ENCODE measurements around the gene FEV. TPM values are rescaled to one million over a fixed set of nuclear protein-coding genes. Genes with fewer than 3 reads are reported as not detected.

Gene FEV
- polyA plus RNA-seq, 1 donor (not counting 4 experiments of a cell fraction or from before 2014, with no cell fraction given), result not detected

DNA sequence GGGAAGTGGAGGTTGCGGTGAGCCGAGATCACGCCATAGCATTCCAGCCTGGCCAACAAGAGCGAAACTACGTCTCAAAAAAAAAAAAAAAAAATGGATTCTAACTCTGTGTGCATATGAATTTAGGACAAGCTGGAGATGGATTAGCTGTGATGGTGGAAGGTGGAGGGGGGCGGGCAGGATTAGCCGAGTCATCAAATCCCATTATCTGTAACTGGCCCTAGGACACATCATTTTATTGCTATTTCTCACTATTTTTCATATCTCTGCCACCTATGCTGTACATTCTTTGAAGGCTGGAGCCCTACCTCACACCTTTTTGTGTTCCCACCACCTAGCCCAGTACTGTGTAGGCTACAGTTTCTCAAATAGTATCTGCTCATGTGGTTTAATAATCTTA lies 32.8 kb downstream of the FEV start:
- H3K79me2 ChIP-seq (ENCODE audit: control insufficient read depth, insufficient read depth, low read length), result no peaks in the 10 kb centered on the region
- H3K27ac ChIP-seq (ENCODE audit: control insufficient read depth, insufficient read depth, low read length), result no peak overlapping the region
- H3K4me2 ChIP-seq (ENCODE audit: control insufficient read depth, extremely low read depth, insufficient read depth, low read depth, low read length), result no peak overlapping the region
- dilution Hi-C loops (cut with MboI; ENCODE audit: extremely low pct_ligation_motif_present, low sequenced_read_pairs), result no loop called here
- no peaks in the 10 kb centered on the region for H3K4me1 ChIP-seq (ENCODE audit: control insufficient read depth, extremely low read depth, insufficient read depth, low read length)
- H3K27me3 ChIP-seq (ENCODE audit: control insufficient read depth, extremely low read depth, insufficient read depth, low read length), result peaks cover 9% of the 10 kb centered on the region
- H3K9me1 ChIP-seq (ENCODE audit: control insufficient read depth, extremely low read depth, insufficient read depth, low read length), result no peaks in the 10 kb centered on the region
- DNase-seq (ENCODE audit: low read depth, low spot score), result no peak
- H2AFZ ChIP-seq (ENCODE audit: control insufficient read depth, low read length), result no peak overlapping the region
- H3K36me3 ChIP-seq (ENCODE audit: control insufficient read depth in 2 of 2, extremely low read depth in 1 of 2, insufficient read depth in 2 of 2, low read length in 2 of 2), result no peaks in the 10 kb centered on the region
- no peak overlapping the region for H3K9ac ChIP-seq (ENCODE audit: control insufficient read depth, extremely low read depth, insufficient read depth, low read length)
- TF ChIP-seq EZH2 (IDR thresholded peaks at IDR 0.05; ENCODE audit: low read length), result no peak
- TF ChIP-seq, protein P1, sequence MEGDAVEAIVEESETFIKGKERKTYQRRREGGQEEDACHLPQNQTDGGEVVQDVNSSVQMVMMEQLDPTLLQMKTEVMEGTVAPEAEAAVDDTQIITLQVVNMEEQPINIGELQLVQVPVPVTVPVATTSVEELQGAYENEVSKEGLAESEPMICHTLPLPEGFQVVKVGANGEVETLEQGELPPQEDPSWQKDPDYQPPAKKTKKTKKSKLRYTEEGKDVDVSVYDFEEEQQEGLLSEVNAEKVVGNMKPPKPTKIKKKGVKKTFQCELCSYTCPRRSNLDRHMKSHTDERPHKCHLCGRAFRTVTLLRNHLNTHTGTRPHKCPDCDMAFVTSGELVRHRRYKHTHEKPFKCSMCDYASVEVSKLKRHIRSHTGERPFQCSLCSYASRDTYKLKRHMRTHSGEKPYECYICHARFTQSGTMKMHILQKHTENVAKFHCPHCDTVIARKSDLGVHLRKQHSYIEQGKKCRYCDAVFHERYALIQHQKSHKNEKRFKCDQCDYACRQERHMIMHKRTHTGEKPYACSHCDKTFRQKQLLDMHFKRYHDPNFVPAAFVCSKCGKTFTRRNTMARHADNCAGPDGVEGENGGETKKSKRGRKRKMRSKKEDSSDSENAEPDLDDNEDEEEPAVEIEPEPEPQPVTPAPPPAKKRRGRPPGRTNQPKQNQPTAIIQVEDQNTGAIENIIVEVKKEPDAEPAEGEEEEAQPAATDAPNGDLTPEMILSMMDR (optimal IDR thresholded peaks at IDR 0.05 in 1 of 3, IDR thresholded peaks at IDR 0.05 in 1 of 3, conservative IDR thresholded peaks at IDR 0.05 in 1 of 3; ENCODE audit: extremely low read depth in 1 of 3, insufficient read depth in 2 of 3, low read length in 3 of 3), result no peak
- FAIRE-seq, result no peak
- H3K9me3 ChIP-seq (ENCODE audit: control insufficient read depth, low read depth, low read length), result no peaks in the 10 kb centered on the region
- no peak overlapping the region for H3K4me3 ChIP-seq (ENCODE audit: control insufficient read depth in 2 of 3, extremely low read depth in 1 of 3, insufficient read depth in 2 of 3, low read depth in 1 of 3, low read length in 3 of 3)
- H4K20me1 ChIP-seq (ENCODE audit: control insufficient read depth, extremely low read depth, insufficient read depth, low read length), result no peaks in the 10 kb centered on the region

DNA sequence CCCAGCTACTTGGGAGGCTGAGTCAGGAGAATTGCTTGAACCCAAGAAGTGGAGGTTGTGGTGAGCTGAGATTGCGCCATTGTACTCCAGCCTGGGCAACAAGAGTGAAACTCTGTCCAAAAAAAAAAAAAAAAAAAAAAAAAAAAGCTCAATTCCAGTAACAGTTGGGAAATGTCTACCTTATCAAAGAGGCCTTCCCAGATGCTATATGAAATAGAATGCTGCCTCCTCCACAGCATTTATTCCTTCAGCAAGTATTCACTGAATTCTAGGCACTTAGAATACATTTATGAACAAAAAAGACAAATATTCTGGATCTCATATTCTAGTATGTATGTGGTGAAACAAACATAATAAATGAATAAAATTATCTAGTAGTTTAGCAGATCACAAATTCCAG lies 38.4 kb downstream of the FEV start:
- Histone ChIP-seq H3K36me3 (ENCODE audit: control insufficient read depth in 2 of 2, extremely low read depth in 1 of 2, insufficient read depth in 2 of 2, low read length in 2 of 2) (no peaks in the 10 kb centered on the region), H3K9me3 (ENCODE audit: control insufficient read depth, low read depth, low read length) (no peaks in the 10 kb centered on the region), H3K27me3 (ENCODE audit: control insufficient read depth, extremely low read depth, insufficient read depth, low read length) (peaks cover 19% of the 10 kb centered on the region), H3K9me1 (ENCODE audit: control insufficient read depth, extremely low read depth, insufficient read depth, low read length) (no peaks in the 10 kb centered on the region), H3K79me2 (ENCODE audit: control insufficient read depth, insufficient read depth, low read length) (no peaks in the 10 kb centered on the region), H4K20me1 (ENCODE audit: control insufficient read depth, extremely low read depth, insufficient read depth, low read length) (no peaks in the 10 kb centered on the region), H3K4me1 (ENCODE audit: control insufficient read depth, extremely low read depth, insufficient read depth, low read length) (no peaks in the 10 kb centered on the region), H3K9ac (ENCODE audit: control insufficient read depth, extremely low read depth, insufficient read depth, low read length) (no peak overlapping the region), H3K4me3 (ENCODE audit: control insufficient read depth in 2 of 3, extremely low read depth in 1 of 3, insufficient read depth in 2 of 3, low read depth in 1 of 3, low read length in 3 of 3) (no peak overlapping the region), H2AFZ (ENCODE audit: control insufficient read depth, low read length) (no peak overlapping the region), H3K27ac (ENCODE audit: control insufficient read depth, insufficient read depth, low read length) (no peak overlapping the region), H3K4me2 (ENCODE audit: control insufficient read depth, extremely low read depth, insufficient read depth, low read depth, low read length) (no peak overlapping the region)
- FAIRE-seq (no peak), DNase-seq (ENCODE audit: low read depth, low spot score) (no peak)
- no peak for TF ChIP-seq EZH2 (IDR thresholded peaks at IDR 0.05; ENCODE audit: low read length)
- TF ChIP-seq, protein P1 (optimal IDR thresholded peaks at IDR 0.05 in 1 of 3, IDR thresholded peaks at IDR 0.05 in 1 of 3, conservative IDR thresholded peaks at IDR 0.05 in 1 of 3; ENCODE audit: extremely low read depth in 1 of 3, insufficient read depth in 2 of 3, low read length in 3 of 3), result no peak
- dilution Hi-C loops (cut with MboI; ENCODE audit: extremely low pct_ligation_motif_present, low sequenced_read_pairs), result no loop called here

Measured in keratinocyte (primary cell).